NCI-H748 (cell line): ENCODE measurements around the gene GRK5.

Experiments used
- DNase-seq: peaks from one replicate; lab custom pipeline; 2025; ENCODE audit not compliant: unreplicated experiment; lab: John Stamatoyannopoulos, UW

Gene GRK5

GRCh38 chr10:119415121-119415520 lies 207.8 kb downstream of the GRK5 start:
- no peak for DNase-seq

- DNase-seq, result no peak
Observed at GRCh38 chr10:119415536-119416503, 208.4 kb downstream of the GRK5 start.

- peak; percentile 51 for DNase-seq
Observed at GRCh38 chr10:119416855-119417254, 209.5 kb downstream of the GRK5 start.

- no peak for DNase-seq
Observed at GRCh38 chr10:119417852-119418251, 210.5 kb downstream of the GRK5 start.

GRCh38 chr10:119418362-119418761 lies 211.0 kb downstream of the GRK5 start:
- DNase-seq, result no peak

GRCh38 chr10:119419931-119420330 lies 212.6 kb downstream of the GRK5 start:
- no peak for DNase-seq

GRCh38 chr10:119420950-119421875 lies 213.8 kb downstream of the GRK5 start:
- peak; percentile 23 for DNase-seq

- DNase-seq, result peak; percentile 77
Observed at GRCh38 chr10:119421891-119422681, 214.7 kb downstream of the GRK5 start.

GRCh38 chr10:119422682-119423509 lies 215.5 kb downstream of the GRK5 start:
- DNase-seq, result no peak

- no peak for DNase-seq
Observed at GRCh38 chr10:119423510-119424257, 216.3 kb downstream of the GRK5 start.

- no peak for DNase-seq
Observed at GRCh38 chr10:119424258-119424975, 217.0 kb downstream of the GRK5 start.

- DNase-seq, result no peak
Observed at GRCh38 chr10:119425102-119425880, 217.9 kb downstream of the GRK5 start.

- no peak for DNase-seq
Observed at GRCh38 chr10:119425881-119426170, 218.5 kb downstream of the GRK5 start.

- DNase-seq, result no peak
Observed at GRCh38 chr10:119426699-119427098, 219.3 kb downstream of the GRK5 start.

- DNase-seq, result no peak
Observed at GRCh38 chr10:119427263-119427864, 220.0 kb downstream of the GRK5 start.

- no peak for DNase-seq
Observed at GRCh38 chr10:119428789-119429188, 221.4 kb downstream of the GRK5 start.

GRCh38 chr10:119429771-119430170 lies 222.4 kb downstream of the GRK5 start:
- no peak for DNase-seq
